ENCODE data around the gene ZNF23.

Gene ZNF23

GRCh38 chr16:71426880-71427615 lies 35.0 kb downstream of the ZNF23 start:
- in situ Hi-C loops (cut with HindIII; ENCODE audit: low sequenced_read_pairs), result no loop called here
- TF ChIP-seq CTCF (IDR thresholded peaks at IDR 0.05; ENCODE audit: low read depth, low read length), result no peak
- no peak overlapping the region for H3K4me3 ChIP-seq (ENCODE audit: low read depth, low read length)
- DNase-seq (ENCODE audit: low read depth, low spot score), result no peak

GRCh38 chr16:71426069-71426879 lies 35.8 kb downstream of the ZNF23 start:
- no peak for TF ChIP-seq CTCF (IDR thresholded peaks at IDR 0.05; ENCODE audit: low read depth, low read length)
- in situ Hi-C loops (cut with HindIII; ENCODE audit: low sequenced_read_pairs), result no loop called here
- H3K4me3 ChIP-seq (ENCODE audit: low read depth, low read length), result peak overlapping the region; percentile 41
- DNase-seq (ENCODE audit: low read depth, low spot score), result peak; percentile 76

GRCh38 chr16:71425746-71426068 lies 36.3 kb downstream of the ZNF23 start:
- peak overlapping the region; percentile 41 for H3K4me3 ChIP-seq (ENCODE audit: low read depth, low read length)
- TF ChIP-seq CTCF (IDR thresholded peaks at IDR 0.05; ENCODE audit: low read depth, low read length), result no peak
- in situ Hi-C loops (cut with HindIII; ENCODE audit: low sequenced_read_pairs), result no loop called here
- no peak for DNase-seq (ENCODE audit: low read depth, low spot score)

GRCh38 chr16:71424626-71425025 lies 37.4 kb downstream of the ZNF23 start:
- no peak for TF ChIP-seq CTCF (IDR thresholded peaks at IDR 0.05; ENCODE audit: low read depth, low read length)
- no peak overlapping the region for H3K4me3 ChIP-seq (ENCODE audit: low read depth, low read length)
- in situ Hi-C loops (cut with HindIII; ENCODE audit: low sequenced_read_pairs), result no loop called here
- no peak for DNase-seq (ENCODE audit: low read depth, low spot score)

GRCh38 chr16:71423865-71424264 lies 38.2 kb downstream of the ZNF23 start:
- in situ Hi-C loops (cut with HindIII; ENCODE audit: low sequenced_read_pairs), result no loop called here
- TF ChIP-seq CTCF (IDR thresholded peaks at IDR 0.05; ENCODE audit: low read depth, low read length), result no peak
- no peak overlapping the region for H3K4me3 ChIP-seq (ENCODE audit: low read depth, low read length)
- no peak for DNase-seq (ENCODE audit: low read depth, low spot score)

- TF ChIP-seq CTCF (IDR thresholded peaks at IDR 0.05; ENCODE audit: low read depth, low read length), result no peak
- no peak for DNase-seq (ENCODE audit: low read depth, low spot score)
- no peak overlapping the region for H3K4me3 ChIP-seq (ENCODE audit: low read depth, low read length)
- in situ Hi-C loops (cut with HindIII; ENCODE audit: low sequenced_read_pairs), result no loop called here
Observed at GRCh38 chr16:71423016-71423415, 39.0 kb downstream of the ZNF23 start.

Measured in astrocyte of the spinal cord (primary cell).